ENCODE data around the gene NPPA. TPM values are rescaled to one million over a fixed set of nuclear protein-coding genes. Genes with fewer than 3 reads are reported as not detected.

Gene NPPA
- total RNA-seq, 2 experiments from 2014 or later: not detected

DNA sequence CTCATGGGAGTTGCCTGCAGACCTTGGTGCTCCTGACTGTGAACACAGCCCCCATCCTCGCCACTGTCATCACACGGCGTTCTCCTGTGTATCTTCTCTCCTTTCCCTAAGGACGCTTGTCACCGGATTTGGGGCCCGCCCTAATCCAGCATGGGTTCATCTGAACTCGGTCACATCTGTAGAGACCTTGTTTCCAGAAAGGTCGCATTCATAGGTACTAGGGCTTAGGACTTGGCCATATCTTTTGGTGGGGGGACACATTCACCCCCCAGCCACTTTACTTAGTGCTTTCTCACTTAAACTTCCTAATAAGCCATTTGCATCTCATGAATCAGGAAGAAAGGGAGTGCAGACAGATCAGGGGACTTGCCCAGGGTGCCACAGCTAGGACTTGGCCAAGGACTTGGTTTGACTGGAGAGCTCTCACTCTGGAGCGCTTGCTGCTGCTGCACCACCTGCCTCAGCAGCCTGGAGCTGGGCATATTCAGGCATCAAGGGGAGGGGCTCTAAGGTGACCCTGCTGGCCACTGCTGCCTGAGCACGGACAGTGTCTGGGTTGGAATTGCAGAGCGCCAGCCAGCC is 9.7 kb downstream of the NPPA start:
- no peaks in the 10 kb centered on the region for H3K79me2 ChIP-seq (ENCODE audit: insufficient read depth, low read depth, low read length)
- no peaks in the 10 kb centered on the region for H3K9me3 ChIP-seq (ENCODE audit: low read length)
- H3K9me2 ChIP-seq (ENCODE audit: insufficient read depth, low read length): no peaks in the 10 kb centered on the region
- peaks cover 23% of the 10 kb centered on the region for H3K4me1 ChIP-seq (ENCODE audit: insufficient read depth, low read length, poor library complexity, severe bottlenecking)
- no peak for TF ChIP-seq EZH2phosphoT487 (IDR thresholded peaks at IDR 0.05; ENCODE audit: borderline replicate concordance, low read depth, low read length)
- H3K36me3 ChIP-seq (ENCODE audit: insufficient read depth, low read length): peaks cover 95% of the 10 kb centered on the region
- H3K27ac ChIP-seq (ENCODE audit: low read depth, low read length, poor library complexity, severe bottlenecking): no peak overlapping the region
- H4K20me1 ChIP-seq (ENCODE audit: insufficient read depth, low read length): no peaks in the 10 kb centered on the region
- H2AFZ ChIP-seq (ENCODE audit: low read length): no peak overlapping the region
- CTCF ChIA-PET (ENCODE audit: unreplicated experiment): interaction anchor here (0.7 to 1.2 kb wide), 2 partner anchors 10 to 54 kb away, joined by 3 to 6 read pairs; partner anchors contain the start of gene NPPA
- BruUV-seq (replicated peaks): no TSS peak
- no peak overlapping the region for H3K4me2 ChIP-seq (ENCODE audit: low read length)
- no peak for DNase-seq (ENCODE audit: low spot score)
- POLR2A ChIA-PET: interaction anchor here (0.7 to 1.7 kb wide), 2 partner anchors 70 to 72 kb away, joined by 4 read pairs; no protein-coding TSS in a partner anchor
- intact Hi-C loops (cut with micrococcal nuclease; ENCODE audit: unreplicated experiment): loop anchor here (1.0 kb wide), 3 partner anchors 56 to 129 kb away; no protein-coding TSS in a partner anchor
- H3K4me3 ChIP-seq (ENCODE audit: low read depth, low read length, poor library complexity, severe bottlenecking): no peak overlapping the region

DNA sequence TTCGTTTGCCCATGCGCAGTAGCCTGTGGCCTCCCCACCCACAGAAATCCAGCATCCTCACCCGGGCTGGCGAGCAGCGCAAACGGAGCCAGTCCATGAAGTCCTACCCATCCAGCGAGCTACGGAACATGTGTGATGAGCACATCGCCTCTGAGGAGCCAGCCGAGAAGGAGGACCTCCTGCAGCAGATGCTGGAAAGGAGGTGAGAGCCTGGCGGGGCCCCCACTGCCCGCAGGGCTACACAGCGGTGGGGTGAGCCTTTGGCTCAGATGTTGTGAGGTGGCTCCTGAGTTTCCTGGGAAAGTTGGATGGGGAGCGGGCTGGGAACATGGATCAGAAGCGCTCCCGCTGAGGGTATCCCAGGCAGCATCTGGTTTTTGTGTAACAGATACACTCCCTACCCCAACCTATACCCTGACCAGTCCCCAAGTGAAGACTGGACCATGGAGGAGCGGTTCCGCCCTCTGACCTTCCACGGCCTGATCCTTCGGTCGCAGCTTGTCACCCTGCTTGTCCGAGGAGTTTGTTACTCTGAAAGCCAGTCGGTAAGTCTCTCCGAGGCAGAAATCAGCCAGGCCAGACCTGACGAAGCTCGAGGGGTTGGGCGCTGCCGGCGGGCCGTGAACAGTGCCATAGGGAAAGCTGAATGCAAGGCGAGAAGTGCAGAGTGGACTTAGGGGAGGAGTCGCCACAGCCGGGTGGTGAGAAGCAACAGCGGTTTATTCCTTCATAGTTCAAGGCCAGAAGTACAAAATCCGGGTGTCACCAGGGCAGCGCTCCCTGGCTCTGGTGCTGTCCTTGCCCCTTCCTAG is 10.4 kb downstream of the NPPA start:
- Histone ChIP-seq H4K20me1 (ENCODE audit: insufficient read depth, low read length) (no peaks in the 10 kb centered on the region), H3K4me1 (ENCODE audit: insufficient read depth, low read length, poor library complexity, severe bottlenecking) (peaks cover 16% of the 10 kb centered on the region), H3K9me2 (ENCODE audit: insufficient read depth, low read length) (no peaks in the 10 kb centered on the region), H3K9me3 (ENCODE audit: low read length) (no peaks in the 10 kb centered on the region), H3K4me2 (ENCODE audit: low read length) (no peak overlapping the region), H3K79me2 (ENCODE audit: insufficient read depth, low read depth, low read length) (no peaks in the 10 kb centered on the region), H3K27ac (ENCODE audit: low read depth, low read length, poor library complexity, severe bottlenecking) (no peak overlapping the region), H3K36me3 (ENCODE audit: insufficient read depth, low read length) (peaks cover 96% of the 10 kb centered on the region), H2AFZ (ENCODE audit: low read length) (no peak overlapping the region), H3K4me3 (ENCODE audit: low read depth, low read length, poor library complexity, severe bottlenecking) (no peak overlapping the region)
- intact Hi-C loops (cut with micrococcal nuclease; ENCODE audit: unreplicated experiment): no loop called here
- ChIA-PET POLR2A (interaction anchor here (0.6 kb wide), 1 partner anchor 71 kb away, joined by 3 read pairs; no protein-coding TSS in a partner anchor), CTCF (ENCODE audit: unreplicated experiment) (no interaction called here)
- DNase-seq (ENCODE audit: low spot score): no peak
- BruUV-seq (replicated peaks): no TSS peak
- TF ChIP-seq EZH2phosphoT487 (IDR thresholded peaks at IDR 0.05; ENCODE audit: borderline replicate concordance, low read depth, low read length): no peak
- TF ChIP-seq, protein P1, sequence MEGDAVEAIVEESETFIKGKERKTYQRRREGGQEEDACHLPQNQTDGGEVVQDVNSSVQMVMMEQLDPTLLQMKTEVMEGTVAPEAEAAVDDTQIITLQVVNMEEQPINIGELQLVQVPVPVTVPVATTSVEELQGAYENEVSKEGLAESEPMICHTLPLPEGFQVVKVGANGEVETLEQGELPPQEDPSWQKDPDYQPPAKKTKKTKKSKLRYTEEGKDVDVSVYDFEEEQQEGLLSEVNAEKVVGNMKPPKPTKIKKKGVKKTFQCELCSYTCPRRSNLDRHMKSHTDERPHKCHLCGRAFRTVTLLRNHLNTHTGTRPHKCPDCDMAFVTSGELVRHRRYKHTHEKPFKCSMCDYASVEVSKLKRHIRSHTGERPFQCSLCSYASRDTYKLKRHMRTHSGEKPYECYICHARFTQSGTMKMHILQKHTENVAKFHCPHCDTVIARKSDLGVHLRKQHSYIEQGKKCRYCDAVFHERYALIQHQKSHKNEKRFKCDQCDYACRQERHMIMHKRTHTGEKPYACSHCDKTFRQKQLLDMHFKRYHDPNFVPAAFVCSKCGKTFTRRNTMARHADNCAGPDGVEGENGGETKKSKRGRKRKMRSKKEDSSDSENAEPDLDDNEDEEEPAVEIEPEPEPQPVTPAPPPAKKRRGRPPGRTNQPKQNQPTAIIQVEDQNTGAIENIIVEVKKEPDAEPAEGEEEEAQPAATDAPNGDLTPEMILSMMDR (conservative IDR thresholded peaks at IDR 0.05; ENCODE audit: low read length): no peak

DNA sequence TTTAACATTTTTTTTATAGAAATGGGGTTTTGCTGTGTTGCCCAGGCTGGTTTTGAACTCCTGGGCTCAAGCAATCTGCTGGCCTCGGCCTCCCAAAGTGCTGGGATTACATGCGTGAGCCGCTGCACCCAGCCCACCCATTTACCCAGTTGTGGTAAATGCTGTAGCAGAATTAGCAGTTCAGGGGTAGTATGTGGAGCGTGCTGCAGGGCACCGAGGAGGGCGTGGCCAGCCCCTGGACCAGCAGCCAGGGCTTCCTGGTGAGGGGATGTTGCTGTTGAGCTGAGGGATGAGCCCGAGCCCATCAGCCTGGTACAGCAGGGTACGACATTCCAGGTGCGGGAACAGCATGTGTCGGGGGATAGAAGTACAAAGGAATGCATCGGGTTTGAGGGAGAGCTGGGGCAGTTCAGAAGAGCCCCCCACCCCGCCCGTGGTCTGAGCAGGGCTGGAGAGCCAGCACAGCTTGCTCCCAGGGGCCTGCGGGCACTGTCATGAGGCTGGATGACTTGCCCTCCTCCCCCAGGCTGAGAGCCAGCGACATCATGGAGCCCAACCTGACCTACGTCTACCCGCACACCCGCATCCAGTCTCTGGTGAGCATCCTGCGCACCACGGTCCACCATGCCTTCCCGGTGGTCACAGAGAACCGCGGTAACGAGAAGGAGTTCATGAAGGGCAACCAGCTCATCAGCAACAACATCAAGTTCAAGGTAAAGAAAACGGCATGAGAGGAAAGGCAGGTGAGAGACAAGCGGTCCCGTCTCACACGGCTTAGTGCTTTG is 11.9 kb downstream of the NPPA start:
- no TSS peak for BruUV-seq (replicated peaks)
- H3K79me2 ChIP-seq (ENCODE audit: insufficient read depth, low read depth, low read length): no peaks in the 10 kb centered on the region
- no peak overlapping the region for H3K4me2 ChIP-seq (ENCODE audit: low read length)
- no peak overlapping the region for H2AFZ ChIP-seq (ENCODE audit: low read length)
- DNase-seq (ENCODE audit: low spot score): no peak
- no peak overlapping the region for H3K27ac ChIP-seq (ENCODE audit: low read depth, low read length, poor library complexity, severe bottlenecking)
- no peaks in the 10 kb centered on the region for H4K20me1 ChIP-seq (ENCODE audit: insufficient read depth, low read length)
- no peaks in the 10 kb centered on the region for H3K9me2 ChIP-seq (ENCODE audit: insufficient read depth, low read length)
- ChIA-PET CTCF (ENCODE audit: unreplicated experiment) (no interaction called here), POLR2A (interaction anchor here (0.6 kb wide), 1 partner anchor 52 kb away, joined by 4 read pairs; no protein-coding TSS in a partner anchor)
- intact Hi-C loops (cut with micrococcal nuclease; ENCODE audit: unreplicated experiment): no loop called here
- peaks cover 96% of the 10 kb centered on the region for H3K36me3 ChIP-seq (ENCODE audit: insufficient read depth, low read length)
- H3K4me3 ChIP-seq (ENCODE audit: low read depth, low read length, poor library complexity, severe bottlenecking): no peak overlapping the region
- H3K9me3 ChIP-seq (ENCODE audit: low read length): no peaks in the 10 kb centered on the region
- peaks cover under 1% of the 10 kb centered on the region for H3K4me1 ChIP-seq (ENCODE audit: insufficient read depth, low read length, poor library complexity, severe bottlenecking)
- TF ChIP-seq EZH2phosphoT487 (IDR thresholded peaks at IDR 0.05; ENCODE audit: borderline replicate concordance, low read depth, low read length): no peak
- TF ChIP-seq, protein P1 (conservative IDR thresholded peaks at IDR 0.05; ENCODE audit: low read length): no peak
